H9 (cell line): ENCODE data around the gene DPH1. TPM values are rescaled to one million over a fixed set of nuclear protein-coding genes. Genes with fewer than 3 reads are reported as not detected.

Experiments
- DNase-seq: peaks from one replicate; pipeline ENCODE4 v3.0.0-alpha.2; 2017
- H2AFZ ChIP-seq: one replicate; pipeline ENCODE4 v1.6.1; 2013; ENCODE audit warnings: mild to moderate bottlenecking, low read length, control low read depth, moderate library complexity
- H2AK5ac ChIP-seq: 2 replicates; pipeline ENCODE4 v1.6.1; 2013; ENCODE audit warnings: low read length, control low read depth, mixed read lengths; ENCODE audit not compliant: insufficient read length
- H2BK120ac ChIP-seq: one replicate; pipeline ENCODE4 v1.6.1; 2013; ENCODE audit warnings: low read depth, mild to moderate bottlenecking, low read length, control low read depth, inconsistent platforms; ENCODE audit not compliant: poor library complexity, severe bottlenecking
- H2BK12ac ChIP-seq: 2 replicates; pipeline ENCODE4 v1.6.1; 2013; ENCODE audit warnings: low read length, control low read depth, mixed read lengths, low read depth; ENCODE audit not compliant: insufficient read length
- H2BK15ac ChIP-seq: 2 replicates; pipeline ENCODE4 v1.6.1; 2013; ENCODE audit warnings: low read depth, low read length, control low read depth
- H2BK20ac ChIP-seq: one replicate; pipeline ENCODE4 v1.6.1; 2013; ENCODE audit warnings: low read depth, mild to moderate bottlenecking, low read length, control low read depth, inconsistent platforms; ENCODE audit not compliant: poor library complexity, severe bottlenecking
- H2BK5ac ChIP-seq: 2 replicates; pipeline ENCODE4 v1.6.1; 2013; ENCODE audit warnings: low read length, control low read depth, mixed read lengths; ENCODE audit not compliant: insufficient read length
- H3K14ac ChIP-seq: 2 replicates; pipeline ENCODE4 v1.6.1; 2013; ENCODE audit warnings: low read length, control low read depth; ENCODE audit not compliant: insufficient read depth
- H3K18ac ChIP-seq: 2 replicates; pipeline ENCODE4 v1.6.1; 2013; ENCODE audit warnings: low read depth, mild to moderate bottlenecking, mixed read lengths, low read length, control low read depth; ENCODE audit not compliant: insufficient read length
- H3K23ac ChIP-seq: 2 replicates; pipeline ENCODE4 v1.6.1; 2013; ENCODE audit warnings: low read length, control low read depth, mixed read lengths, low read depth; ENCODE audit not compliant: insufficient read length
- H3K23me2 ChIP-seq: 2 replicates; pipeline ENCODE4 v1.6.1; 2013; ENCODE audit warnings: low read depth, mild to moderate bottlenecking, mixed read lengths, low read length, control low read depth; ENCODE audit not compliant: insufficient read length, poor library complexity, severe bottlenecking
- H3K27ac ChIP-seq: 2 replicates; pipeline ENCODE4 v1.5.1; 2013; ENCODE audit warnings: low read length, control low read depth, mixed read lengths, low read depth; ENCODE audit not compliant: insufficient read length
- H3K27me3 ChIP-seq: 2 replicates; pipeline ENCODE4 v1.6.1; 2013; ENCODE audit warnings: low read length, control low read depth, inconsistent platforms; ENCODE audit not compliant: insufficient read depth
- H3K4ac ChIP-seq: 2 replicates; pipeline ENCODE4 v1.6.1; 2013; ENCODE audit warnings: low read depth, mild to moderate bottlenecking, control low read depth, inconsistent platforms, low read length, moderate library complexity
- H3K4me1 ChIP-seq: 2 replicates; pipeline ENCODE4 v1.6.1; 2013; ENCODE audit warnings: low read length, control low read depth, inconsistent platforms; ENCODE audit not compliant: insufficient read depth
- H3K4me2 ChIP-seq: 2 replicates; pipeline ENCODE4 v1.6.1; 2013; ENCODE audit warnings: low read length, control low read depth, mixed read lengths; ENCODE audit not compliant: insufficient read length, insufficient read depth
- H3K56ac ChIP-seq: 2 replicates; pipeline ENCODE4 v1.6.1; 2013; ENCODE audit warnings: low read depth, mild to moderate bottlenecking, mixed read lengths, low read length, control low read depth; ENCODE audit not compliant: insufficient read length
- H3K79me1 ChIP-seq: 2 replicates; pipeline ENCODE4 v1.6.1; 2013; ENCODE audit warnings: low read depth, mild to moderate bottlenecking, moderate library complexity, low read length, control low read depth, inconsistent platforms; ENCODE audit not compliant: insufficient read depth, poor library complexity, severe bottlenecking
- H3K79me2 ChIP-seq: 2 replicates; pipeline ENCODE4 v1.6.1; 2013; ENCODE audit warnings: low read length, control low read depth, inconsistent platforms; ENCODE audit not compliant: insufficient read depth
- H3K9ac ChIP-seq: 2 replicates; pipeline ENCODE4 v1.6.1; 2013; ENCODE audit warnings: low read length, control low read depth, mixed read lengths; ENCODE audit not compliant: insufficient read length; ENCODE audit errors: extremely low read depth
- H3K9me3 ChIP-seq: one replicate; pipeline ENCODE4 v1.6.1; 2013; ENCODE audit warnings: low read depth, low read length, inconsistent platforms; ENCODE audit not compliant: control insufficient read depth
- H3T11ph ChIP-seq: one replicate; pipeline ENCODE4 v1.6.1; 2013; ENCODE audit warnings: mild to moderate bottlenecking, low read length, control low read depth, inconsistent platforms
- H4K20me1 ChIP-seq: one replicate; pipeline ENCODE4 v1.6.1; 2013; ENCODE audit not compliant: control insufficient read depth, insufficient read length, insufficient read depth
- H4K5ac ChIP-seq: 2 replicates; pipeline ENCODE4 v1.6.1; 2013; ENCODE audit warnings: low read depth, mild to moderate bottlenecking, mixed read lengths, low read length, control low read depth; ENCODE audit not compliant: insufficient read length
- H4K8ac ChIP-seq: replicated peaks from 2 replicates; pipeline ENCODE4 v1.6.1; 2013; ENCODE audit warnings: low read length, control low read depth, mixed read lengths, low read depth; ENCODE audit not compliant: insufficient read length
- H4K91ac ChIP-seq: 2 replicates; pipeline ENCODE4 v1.6.1; 2013; ENCODE audit warnings: low read depth, mild to moderate bottlenecking, moderate library complexity, mixed read lengths, low read length, control low read depth; ENCODE audit not compliant: insufficient read length
- H3K27ac Mint-ChIP-seq, 3 experiments: 2 replicates in 2 of 3; 3 replicates in 1 of 3; pipeline ENCODE4 v1.8.0; 2020 to 2021; ENCODE audit warnings: mixed read lengths in 3 of 3, mild to moderate bottlenecking in 1 of 3, moderate library complexity in 1 of 3
- H3K27me3 Mint-ChIP-seq: 2 replicates; pipeline ENCODE4 v1.8.0; 2021; ENCODE audit warnings: low read depth, mild to moderate bottlenecking, moderate library complexity, mixed read lengths
- H3K36me3 Mint-ChIP-seq, 3 experiments: 2 replicates in 2 of 3; 3 replicates in 1 of 3; pipeline ENCODE4 v1.8.0; 2020 to 2021; ENCODE audit warnings: low read depth in 3 of 3, mixed read lengths in 3 of 3; ENCODE audit not compliant: insufficient read depth in 1 of 3
- H3K4me1 Mint-ChIP-seq, 2 experiments: 2 replicates each; pipeline ENCODE4 v1.8.0; 2020; ENCODE audit warnings: mixed read lengths in 2 of 2
- H3K4me3 Mint-ChIP-seq, 2 experiments: 2 replicates in 1 of 2; 3 replicates in 1 of 2; pipeline ENCODE4 v1.8.0; 2020 to 2021; ENCODE audit warnings: mild to moderate bottlenecking in 2 of 2, mixed read lengths in 2 of 2, moderate library complexity in 1 of 2
- H3K9me3 Mint-ChIP-seq, 2 experiments: 2 replicates in 1 of 2; 3 replicates in 1 of 2; pipeline ENCODE4 v1.8.0; 2020; ENCODE audit warnings: mild to moderate bottlenecking in 2 of 2, mixed read lengths in 2 of 2, moderate library complexity in 1 of 2
- CTCF ChIP-seq: fragments of 200-600 bp; sonication (generic); conservative IDR thresholded peaks from 3 replicates; pipeline ENCODE4 v1.8.0; 2021; ENCODE audit warnings: antibody characterized with exemption, mild to moderate bottlenecking
- WGBS: extraction: QIAGEN DNeasy Blood & Tissue Kit; methylation state at CpG from one replicate; pipeline ENCODE4 v1.1.7; 2013; ENCODE audit warnings: missing lambda C conversion rate, low lambda C conversion rate, mixed read lengths; ENCODE audit not compliant: insufficient read length; ENCODE audit errors: extremely low coverage; 5-methylcytosine and 5-hydroxymethylcytosine counted together
- total RNA-seq: library from RNA; stranded (reverse); gene quantifications from 2 replicates; pipeline ENCODE4 v1.2.1, GENCODE V29; 2021

Gene DPH1
- total RNA-seq, 1 experiment from 2014 or later, result 27.5 TPM

GRCh38 chr17:2040219-2040827 is 10.4 kb downstream of the DPH1 start:
- Histone ChIP-seq H2BK12ac (no peak overlapping the region), H3K56ac (no peak overlapping the region), H3K23me2 (peaks cover 9% of the 10 kb centered on the region), H3K4me1 (no peaks in the 10 kb centered on the region), H3K4ac (no peak overlapping the region), H2BK20ac (no peak overlapping the region), H2AK5ac (no peak overlapping the region), H3K23ac (no peak overlapping the region), H3T11ph (no peak overlapping the region), H3K79me2 (no peaks in the 10 kb centered on the region), H3K9ac (no peak overlapping the region), H3K4me2 (no peak overlapping the region), H4K20me1 (no peaks in the 10 kb centered on the region), H4K8ac (no peak overlapping the region), H3K18ac (no peak overlapping the region), H3K27me3 (no peaks in the 10 kb centered on the region), H4K91ac (no peak overlapping the region), H2BK5ac (no peak overlapping the region), H2BK15ac (no peak overlapping the region), H2AFZ (no peak overlapping the region), H3K9me3 (no peaks in the 10 kb centered on the region), H4K5ac (no peak overlapping the region), H3K79me1 (no peaks in the 10 kb centered on the region), H3K27ac (no peak overlapping the region), H3K14ac (no peak overlapping the region), H2BK120ac (no peak overlapping the region)
- no CpG with 5 or more reads among the region's 7 CpGs for WGBS
- DNase-seq, result no peak
- peaks cover 7 to 30% (median 26%) of the 10 kb centered on the region in 3 experiments for H3K36me3 Mint-ChIP-seq
- peaks cover 7 to 20% of the 10 kb centered on the region in 2 experiments for H3K4me1 Mint-ChIP-seq
- H3K4me3 Mint-ChIP-seq, result peak overlapping the region in 1 of 2 experiments; percentile 92; a peak in 1 of 5 replicates
- no peak overlapping the region for H3K27ac Mint-ChIP-seq
- TF ChIP-seq CTCF, result no peak
- no peaks in the 10 kb centered on the region; a peak in 1 of 5 replicates for H3K9me3 Mint-ChIP-seq
- H3K27me3 Mint-ChIP-seq, result peaks cover 4% of the 10 kb centered on the region; the same call in 1 of the 2 replicates
